ENCODE results near the gene SH2D5. TPM values are rescaled to one million over a fixed set of nuclear protein-coding genes. Genes with fewer than 3 reads are reported as not detected.

The SH2D5 gene
- total RNA-seq (2014; rRNA removed; shearing (Covaris generic); ENCODE audit: low replicate concordance): 9.4 and 9.8 TPM in 2 replicates

DNA sequence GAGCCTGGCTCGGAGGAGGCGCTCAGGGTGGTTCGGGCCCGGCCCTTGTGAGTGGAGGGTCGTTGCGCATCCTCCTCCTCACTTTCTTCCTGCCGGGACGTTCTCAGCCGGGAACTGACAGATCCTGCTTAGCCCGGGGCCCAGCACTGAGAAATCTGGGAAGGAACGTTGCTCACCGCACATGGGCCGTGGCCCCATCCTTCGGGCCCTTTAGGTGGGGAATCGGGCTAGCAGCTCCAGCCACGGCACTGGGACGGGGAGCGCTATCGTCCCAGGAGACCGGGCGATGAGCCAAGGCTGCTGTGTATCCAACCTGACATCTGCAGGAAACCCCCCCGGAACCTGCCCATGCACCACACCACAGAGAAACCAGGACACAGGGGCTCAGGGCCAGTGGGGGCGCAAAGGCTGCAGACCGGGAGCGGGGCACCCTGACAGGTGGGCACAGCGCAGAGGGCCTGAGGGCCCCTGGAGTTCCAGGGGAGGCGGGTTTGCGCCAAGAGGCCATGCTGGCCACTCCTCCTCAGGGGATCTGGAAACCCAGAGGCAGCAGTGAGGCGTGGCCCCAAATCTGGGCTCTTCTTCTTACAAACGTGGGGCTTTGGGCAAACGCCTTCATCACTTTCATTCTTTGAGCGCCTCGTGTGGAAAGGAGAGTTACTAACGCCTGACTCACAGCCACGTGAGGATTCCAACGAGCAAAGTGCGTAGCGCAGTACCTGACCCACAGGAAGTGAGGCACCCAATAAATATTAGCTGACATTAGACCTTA is at the start of gene SH2D5:
TSS of gene SH2D5 (minus strand) at position 116 of the 772 bp plus-strand sequence. CDS start 4,659 bp downstream, outside the sequence.
- peak; percentile 97 for DNase-seq (ENCODE audit: low read depth)
- in situ Hi-C loops (cut with HindIII; ENCODE audit: low pct_unique_long_range_greater_than_20kb, low sequenced_read_pairs): no loop called here

DNA sequence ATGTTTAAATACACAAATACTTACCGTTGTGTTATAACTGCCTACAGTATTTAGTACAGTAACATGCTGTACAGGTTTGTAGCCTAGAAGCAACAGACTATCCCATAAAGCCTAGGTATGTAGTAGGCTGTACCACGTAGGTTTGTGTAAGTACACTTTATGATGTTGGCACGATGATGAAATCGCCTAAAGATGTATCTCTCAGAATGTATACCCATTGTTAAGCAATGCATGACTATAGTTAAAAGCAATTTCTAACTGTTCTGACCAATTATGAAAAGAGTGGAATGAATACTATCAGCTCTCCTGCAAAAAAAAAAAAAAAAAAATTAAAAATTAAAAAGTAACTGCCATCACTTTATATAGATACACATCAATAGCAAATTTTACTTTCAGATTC is 43.2 kb upstream of the SH2D5 start:
- in situ Hi-C loops (cut with HindIII; ENCODE audit: low pct_unique_long_range_greater_than_20kb, low sequenced_read_pairs): no loop called here
- no peak for DNase-seq (ENCODE audit: low read depth)

DNA sequence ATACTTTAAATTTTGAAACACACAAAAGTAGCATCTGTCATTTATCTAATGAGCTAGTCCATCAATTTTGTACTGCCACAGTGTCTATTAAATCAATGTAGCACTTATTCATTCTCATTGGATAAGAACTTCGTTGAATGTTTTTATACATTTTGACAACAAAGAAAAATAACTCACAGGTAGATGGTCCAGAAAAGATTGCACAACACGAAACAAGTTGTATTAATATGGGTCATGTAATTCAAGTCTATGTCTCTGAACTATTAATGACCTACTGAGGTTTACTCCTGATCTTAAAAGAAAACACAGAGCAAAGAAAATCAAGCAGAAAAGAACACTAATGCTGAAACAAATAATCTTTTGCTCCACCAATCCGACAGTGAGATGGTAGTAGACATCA is 39.3 kb upstream of the SH2D5 start:
- DNase-seq (ENCODE audit: low read depth): no peak
- in situ Hi-C loops (cut with HindIII; ENCODE audit: low pct_unique_long_range_greater_than_20kb, low sequenced_read_pairs): no loop called here

DNA sequence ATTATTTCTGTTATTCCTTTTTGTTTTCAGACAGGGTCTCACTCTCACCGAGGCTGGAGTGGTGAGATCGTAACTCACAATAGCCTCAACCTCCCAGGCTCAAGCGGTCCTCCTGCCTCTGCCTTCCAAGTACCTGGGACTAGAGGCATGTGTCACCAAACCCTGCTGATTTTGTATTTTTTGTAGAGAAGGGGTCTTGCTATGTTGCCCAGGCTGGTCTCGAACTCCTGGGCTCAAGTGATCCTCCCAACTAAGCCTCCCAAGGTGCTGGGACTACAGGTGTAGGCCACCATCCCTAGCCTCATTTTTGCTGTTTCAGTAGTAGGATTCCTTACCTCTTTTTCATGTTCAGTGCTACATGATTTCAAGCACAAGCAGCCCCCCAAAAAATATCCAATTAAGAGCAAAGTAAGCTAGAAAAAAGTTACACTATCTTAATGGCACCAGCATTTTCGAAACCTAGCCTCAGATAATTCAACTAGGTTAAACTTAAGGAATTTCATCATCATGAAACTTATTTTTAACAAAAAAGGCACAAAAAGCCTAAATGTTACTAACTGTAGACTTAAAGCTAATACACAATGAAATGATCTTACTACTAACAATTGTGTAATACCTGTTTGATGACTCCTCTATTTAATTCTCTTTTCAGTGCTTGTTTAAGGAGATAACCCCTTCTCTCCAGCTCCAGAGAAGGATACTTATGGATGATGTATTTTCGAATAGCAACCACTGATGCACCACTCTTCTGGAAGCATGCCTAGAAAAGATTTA is 38.0 kb upstream of the SH2D5 start:
- in situ Hi-C loops (cut with HindIII; ENCODE audit: low pct_unique_long_range_greater_than_20kb, low sequenced_read_pairs): no loop called here

DNA sequence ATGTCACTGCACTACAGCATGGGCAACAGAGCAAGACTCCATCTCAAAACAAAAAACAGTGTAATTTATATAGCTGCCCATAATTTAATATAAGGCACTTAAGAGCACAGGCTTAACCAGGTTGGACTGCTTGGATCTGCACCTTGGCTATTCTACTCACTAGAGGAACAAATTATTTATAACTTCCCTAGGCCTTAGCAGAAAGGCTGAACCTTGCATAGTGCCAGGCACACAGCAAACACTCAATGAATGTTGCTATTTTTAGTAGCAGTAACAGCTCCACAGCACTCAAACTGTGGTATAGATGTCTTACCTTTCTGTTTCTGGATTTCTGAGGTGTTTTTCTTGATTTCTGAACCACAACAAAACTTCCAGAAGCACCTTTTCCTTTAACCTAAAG is 34.8 kb upstream of the SH2D5 start:
- no peak for DNase-seq (ENCODE audit: low read depth)
- in situ Hi-C loops (cut with HindIII; ENCODE audit: low pct_unique_long_range_greater_than_20kb, low sequenced_read_pairs): no loop called here

More for the DNA sequence above, 38.0 kb upstream of the SH2D5 start:
- no peak for DNase-seq (ENCODE audit: low read depth)

DNA sequence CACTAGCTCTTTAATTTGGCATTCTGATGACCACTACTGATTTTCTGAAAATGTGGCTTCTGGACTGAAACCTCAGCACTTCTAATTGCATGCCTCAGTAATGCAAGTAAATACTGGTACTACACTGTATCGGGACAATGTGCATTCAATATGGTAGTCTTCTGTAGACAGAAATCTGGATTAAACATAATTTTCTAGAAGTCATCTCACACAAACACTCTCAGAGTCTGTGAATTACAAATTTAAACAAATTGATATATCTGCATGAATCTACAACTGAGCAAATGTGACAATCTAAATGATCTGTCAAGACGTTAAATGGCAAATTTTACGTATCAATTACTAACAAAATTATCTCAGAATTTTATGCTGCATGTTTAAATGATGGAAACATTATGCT is 30.9 kb upstream of the SH2D5 start:
- DNase-seq (ENCODE audit: low read depth): no peak
- in situ Hi-C loops (cut with HindIII; ENCODE audit: low pct_unique_long_range_greater_than_20kb, low sequenced_read_pairs): no loop called here

DNA sequence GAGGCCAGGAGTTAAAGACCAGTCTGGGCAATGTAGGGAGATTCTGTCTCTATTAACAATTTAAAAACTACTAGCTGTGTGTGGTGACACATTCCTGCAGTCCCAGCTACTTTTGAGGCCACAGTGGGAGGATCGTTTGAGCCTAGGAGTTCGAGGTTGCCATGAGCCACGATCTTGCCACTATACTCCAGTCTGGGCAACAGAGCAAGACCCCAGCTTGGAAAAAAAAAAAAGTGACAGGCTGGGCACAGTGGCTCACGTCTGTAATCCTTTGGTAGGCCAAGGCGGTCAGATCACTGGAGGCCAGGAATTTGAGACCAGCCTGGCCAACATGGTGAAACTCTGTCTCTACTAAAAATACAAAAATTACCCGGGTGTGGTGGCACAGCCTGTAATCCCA is 27.8 kb upstream of the SH2D5 start:
- in situ Hi-C loops (cut with HindIII; ENCODE audit: low pct_unique_long_range_greater_than_20kb, low sequenced_read_pairs): no loop called here
- no peak for DNase-seq (ENCODE audit: low read depth)

DNA sequence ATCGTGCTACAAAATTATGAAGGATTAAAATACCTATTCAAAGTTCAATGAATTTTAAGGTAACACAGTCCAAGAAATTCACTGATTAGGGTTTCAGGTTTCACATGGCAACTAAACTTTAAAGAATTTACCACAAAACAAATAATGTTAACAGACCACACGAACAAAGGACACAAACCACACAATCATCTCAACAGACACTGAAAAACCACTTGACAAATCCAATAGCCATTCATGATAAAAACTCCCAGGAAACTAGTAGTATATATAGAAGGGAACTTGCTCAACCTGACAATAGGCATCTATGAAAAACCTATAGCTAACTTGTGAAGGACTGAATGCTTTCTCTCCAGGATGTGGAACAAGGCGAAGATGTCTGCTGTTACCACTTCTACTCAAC is 21.1 kb upstream of the SH2D5 start:
- in situ Hi-C loops (cut with HindIII; ENCODE audit: low pct_unique_long_range_greater_than_20kb, low sequenced_read_pairs): no loop called here
- no peak for DNase-seq (ENCODE audit: low read depth)

DNA sequence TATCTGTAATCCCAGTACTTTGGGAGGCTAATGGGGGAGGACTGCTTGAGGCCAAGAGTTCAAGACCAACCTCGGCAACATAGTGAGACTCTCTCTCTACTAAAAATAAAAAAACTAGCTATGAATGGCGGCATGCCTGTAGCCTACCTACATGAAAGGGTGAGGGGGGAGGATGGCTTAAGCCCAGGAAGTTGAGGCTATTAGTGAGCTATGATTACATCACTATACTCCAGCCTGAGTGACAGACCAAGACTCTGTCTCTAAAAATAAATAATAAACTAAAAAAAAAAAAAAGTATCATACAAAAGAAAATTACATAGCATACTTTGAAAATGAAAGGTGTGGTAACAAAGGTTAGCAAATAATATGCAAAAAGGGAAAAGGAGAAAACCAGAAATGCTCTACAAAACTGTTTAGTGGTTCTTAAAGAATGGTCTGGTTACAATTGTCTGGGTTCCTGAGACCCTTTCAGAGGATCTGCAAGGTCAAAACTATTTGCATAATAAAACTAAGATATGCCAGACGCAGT is 19.0 kb upstream of the SH2D5 start:
- no peak for DNase-seq (ENCODE audit: low read depth)
- in situ Hi-C loops (cut with HindIII; ENCODE audit: low pct_unique_long_range_greater_than_20kb, low sequenced_read_pairs): no loop called here

DNA sequence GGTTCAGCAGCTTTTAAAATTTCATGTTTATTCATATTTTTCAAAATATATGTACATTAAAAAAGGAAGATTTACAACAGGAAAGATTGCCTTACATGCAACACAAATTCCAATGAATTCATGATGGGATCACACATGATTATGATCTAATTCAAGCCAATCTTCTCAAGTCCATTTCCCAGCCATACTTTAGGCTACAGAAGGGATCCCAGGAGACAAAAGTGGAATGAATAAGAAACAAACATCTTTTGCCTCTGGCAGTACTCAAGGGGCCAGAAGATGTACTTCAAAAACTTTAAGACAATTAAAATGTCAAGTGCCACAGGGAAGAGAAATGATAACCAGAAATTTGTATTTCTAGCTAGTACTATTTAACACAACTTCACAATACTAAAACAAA is 10.2 kb upstream of the SH2D5 start:
- no peak for DNase-seq (ENCODE audit: low read depth)
- in situ Hi-C loops (cut with HindIII; ENCODE audit: low pct_unique_long_range_greater_than_20kb, low sequenced_read_pairs): no loop called here

DNA sequence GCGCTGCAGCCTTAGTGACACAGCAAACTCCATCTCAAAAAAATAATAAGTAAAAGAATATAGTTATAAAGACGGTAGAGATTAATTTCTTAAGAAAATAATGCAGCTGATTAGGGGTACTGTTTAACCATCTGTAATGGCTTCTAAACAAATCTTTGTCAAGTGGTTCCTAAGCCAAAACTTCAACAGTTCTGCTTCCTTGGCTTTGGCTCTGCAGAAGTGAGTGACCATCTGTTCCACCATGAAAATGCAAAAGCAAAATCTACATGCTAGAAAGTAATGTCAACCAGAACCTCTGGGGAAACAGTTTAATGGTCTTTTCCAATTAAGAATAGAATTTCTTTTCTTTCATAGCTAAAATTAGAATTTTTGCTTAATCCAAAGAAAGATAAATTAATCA is 8.3 kb upstream of the SH2D5 start:
- DNase-seq (ENCODE audit: low read depth): no peak
- in situ Hi-C loops (cut with HindIII; ENCODE audit: low pct_unique_long_range_greater_than_20kb, low sequenced_read_pairs): no loop called here

DNA sequence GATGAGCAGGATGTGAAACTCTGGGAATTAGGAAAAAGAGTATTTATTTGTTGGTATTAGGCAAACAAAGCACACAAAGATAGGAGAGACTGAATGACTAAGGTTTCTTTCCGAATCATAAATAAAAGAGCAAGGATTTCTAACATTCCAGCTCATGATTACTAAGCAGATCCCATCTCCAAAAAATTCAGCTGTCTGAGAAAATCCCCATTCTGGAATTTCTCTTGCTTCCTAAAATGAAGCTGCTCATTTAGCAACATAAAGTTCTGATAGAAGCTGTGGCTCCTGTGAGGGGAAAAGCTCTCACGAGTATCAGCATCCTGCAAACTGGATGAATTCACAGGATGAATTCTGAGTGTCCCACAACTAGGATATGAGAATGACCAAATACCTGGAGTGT is 6.7 kb upstream of the SH2D5 start:
- in situ Hi-C loops (cut with HindIII; ENCODE audit: low pct_unique_long_range_greater_than_20kb, low sequenced_read_pairs): no loop called here
- DNase-seq (ENCODE audit: low read depth): peak; percentile 41

DNA sequence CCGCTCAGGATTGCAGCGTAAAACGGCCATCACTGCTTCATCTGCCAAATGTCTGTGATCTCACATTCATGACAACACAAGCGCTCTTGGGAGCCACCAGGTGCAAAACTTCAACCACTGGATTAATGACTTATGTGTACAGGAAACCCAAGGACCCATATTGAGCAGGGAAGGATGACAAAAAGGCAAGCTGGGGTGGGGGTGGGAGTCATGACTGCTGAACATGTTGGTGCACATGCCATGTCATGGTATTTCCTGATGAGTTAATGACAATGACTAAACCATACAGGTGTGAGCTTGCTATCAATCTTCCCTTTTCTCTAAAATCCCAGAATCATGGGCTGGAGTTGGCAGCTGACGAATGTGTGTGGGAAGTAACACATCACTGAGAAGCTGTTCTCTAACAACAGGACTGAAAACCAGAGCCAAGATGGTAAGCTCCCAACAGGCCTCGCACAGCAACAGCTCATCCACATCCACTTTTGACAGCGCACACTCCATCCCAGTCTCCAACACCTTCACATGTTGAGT is 3.1 kb upstream of the SH2D5 start:
- in situ Hi-C loops (cut with HindIII; ENCODE audit: low pct_unique_long_range_greater_than_20kb, low sequenced_read_pairs): no loop called here
- no peak for DNase-seq (ENCODE audit: low read depth)

DNA sequence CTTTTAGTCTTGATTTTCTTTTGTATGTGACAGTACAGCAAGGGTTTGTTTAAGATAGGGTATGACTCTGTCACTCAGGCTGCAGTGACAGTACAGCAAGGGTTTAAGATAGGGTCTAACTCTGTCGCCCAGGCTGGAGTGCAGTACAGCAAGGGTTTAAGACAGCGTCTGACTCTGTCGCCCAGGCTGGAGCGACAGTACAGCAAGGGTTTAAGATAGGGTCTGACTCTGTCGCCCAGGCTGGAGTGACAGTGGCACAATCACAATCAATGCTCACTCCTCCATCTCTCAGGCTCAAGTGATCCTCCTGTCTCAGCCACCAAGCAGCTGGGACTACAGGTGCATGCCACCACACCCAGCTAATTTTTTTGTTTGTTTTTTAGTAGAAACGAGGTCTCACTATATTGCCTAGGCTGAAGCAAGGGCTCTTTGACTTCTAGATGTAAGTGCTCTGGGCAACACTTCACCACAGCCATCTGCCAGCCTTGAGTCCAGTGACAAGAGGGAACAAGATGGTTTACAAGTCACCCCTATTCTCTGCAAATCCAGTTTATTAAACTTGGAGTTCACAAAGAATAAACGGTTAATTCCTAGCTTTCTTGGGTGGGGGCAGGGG is 965 bp upstream of the SH2D5 start:
- no peak for DNase-seq (ENCODE audit: low read depth)
- in situ Hi-C loops (cut with HindIII; ENCODE audit: low pct_unique_long_range_greater_than_20kb, low sequenced_read_pairs): no loop called here

DNA sequence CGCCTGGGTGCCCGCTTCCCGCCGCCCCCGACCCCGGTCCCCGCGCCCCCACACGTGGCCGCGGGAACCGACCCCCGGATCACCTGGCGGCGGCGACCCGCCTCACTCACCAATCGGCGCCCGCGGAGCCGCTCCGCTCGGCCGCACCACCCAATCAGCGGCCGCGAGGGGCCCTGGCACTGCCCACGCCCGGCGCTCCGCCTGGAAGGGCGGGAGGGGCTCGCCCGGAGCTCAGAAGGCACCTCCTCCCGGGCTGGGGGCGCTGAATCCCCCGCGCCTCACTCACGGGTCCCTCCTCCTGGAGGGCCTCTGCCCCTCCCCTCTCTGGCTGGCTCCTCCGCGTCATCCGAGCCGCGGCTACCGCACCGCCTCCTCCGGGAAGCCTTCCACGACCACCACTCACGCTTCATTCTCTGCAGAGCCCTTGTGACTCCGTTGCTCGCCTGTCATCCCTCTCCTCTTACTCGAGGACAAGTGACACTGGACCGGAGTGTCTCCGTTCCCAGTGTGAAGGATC is 374 bp downstream of the SH2D5 start:
- peak; percentile 94 for DNase-seq (ENCODE audit: low read depth)

DNA sequence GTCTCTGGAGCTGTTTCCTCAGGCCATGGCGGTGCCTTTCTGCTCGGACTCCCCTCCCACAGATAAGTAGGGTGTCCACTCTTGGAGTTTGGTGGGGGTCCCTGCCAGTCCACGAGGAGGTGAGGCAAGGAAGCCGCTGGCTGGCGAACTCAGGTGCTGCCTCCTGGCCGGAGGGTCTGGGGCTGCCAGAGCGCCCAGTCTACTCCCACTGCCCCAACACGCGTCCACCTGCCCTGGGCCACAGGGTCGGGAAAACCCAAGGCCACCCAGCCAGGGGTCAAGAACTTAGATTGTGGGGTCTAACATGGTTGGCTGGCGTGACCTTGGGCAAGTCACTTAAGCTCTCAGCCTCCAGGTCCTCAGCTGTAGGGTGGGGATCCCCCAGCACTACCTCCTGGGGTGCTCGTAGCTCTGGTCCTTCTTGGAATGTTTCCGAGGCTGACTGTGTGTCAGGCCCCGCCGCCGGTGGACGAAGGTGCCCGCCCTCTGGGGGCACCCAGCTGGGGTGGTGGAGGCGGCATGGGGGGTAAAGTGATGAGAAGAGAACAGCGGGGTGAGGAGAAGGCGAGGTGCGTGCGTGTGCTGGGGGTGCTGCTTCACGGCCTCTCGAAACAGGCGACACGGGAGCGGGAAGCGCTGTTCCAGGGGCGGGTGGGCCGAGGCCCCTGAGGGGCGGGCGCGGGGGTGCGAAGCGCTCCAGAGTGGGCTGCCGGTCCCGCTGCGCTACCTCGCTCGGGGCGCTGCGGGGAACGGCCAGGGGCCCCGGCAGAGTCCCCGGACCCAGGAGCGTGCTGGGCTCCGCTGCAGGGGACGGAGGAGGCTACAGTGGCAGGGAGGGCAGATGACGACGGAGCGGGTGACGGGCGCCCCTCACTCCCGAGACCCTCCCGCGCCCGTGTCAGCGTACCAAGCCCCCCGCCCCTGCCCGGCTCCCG is 1.2 kb downstream of the SH2D5 start:
- DNase-seq (ENCODE audit: low read depth): no peak
- in situ Hi-C loops (cut with HindIII; ENCODE audit: low pct_unique_long_range_greater_than_20kb, low sequenced_read_pairs): no loop called here

More for the DNA sequence above, 374 bp downstream of the SH2D5 start:
- in situ Hi-C loops (cut with HindIII; ENCODE audit: low pct_unique_long_range_greater_than_20kb, low sequenced_read_pairs): no loop called here

DNA sequence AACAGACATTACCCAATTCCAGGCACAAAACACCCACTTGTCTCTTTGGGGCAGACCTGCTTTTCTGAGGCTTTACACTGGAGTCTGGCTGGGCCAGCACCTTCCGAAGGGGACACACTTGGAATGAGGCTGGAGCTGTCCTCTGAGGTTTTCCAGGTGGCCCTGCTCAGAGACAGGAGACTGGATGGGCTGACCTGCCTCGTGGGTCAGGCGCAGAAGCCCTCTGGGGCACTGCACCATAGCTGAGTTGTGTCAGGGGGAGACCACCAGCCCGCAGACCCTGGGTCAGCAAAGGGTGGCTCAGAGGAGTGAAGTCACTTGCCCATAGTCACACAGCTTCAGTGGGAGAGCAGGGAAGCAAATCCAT is 1.8 kb downstream of the SH2D5 start:
- in situ Hi-C loops (cut with HindIII; ENCODE audit: low pct_unique_long_range_greater_than_20kb, low sequenced_read_pairs): no loop called here
- no peak for DNase-seq (ENCODE audit: low read depth)
